K562 (cell line): ENCODE data around the gene SLC6A1. TPM values are rescaled to one million over a fixed set of nuclear protein-coding genes. Genes with fewer than 3 reads are reported as not detected.

ENCODE experiments used
- ATAC-seq: fragments of 200-7000 bp; cut with Tn5 transposase; 3 replicates; pipeline ENCODE4 v1.9.1; 2020; ENCODE audit warnings: moderate library complexity
- BruUV-seq: library from RNA; stranded (reverse); fragments of 400-500 nt; replicated peaks from 2 replicates; lab custom pipeline; 2021; lab: Mats Ljungman, UMichigan
- CTCF ChIA-PET: fragments of 300-600 bp; formaldehyde crosslinking; extraction: SDS; loops from one replicate; lab custom pipeline; 2021; ENCODE audit warnings: low intra/inter-chr PET ratio; lab: Yijun Ruan, JAX
- POLR2A ChIA-PET: fragments of 300-600, 350-650 bp; sonication (Branson Sonifier 250); formaldehyde crosslinking; extraction: SDS; loops from one replicate; lab custom pipeline; 2021; ENCODE audit warnings: antibody characterized with exemption, inconsistent platforms; lab: Yijun Ruan, JAX
- DNase-seq, 4 experiments: peaks; one replicate each; pipeline versions ENCODE4 v3.0.0 to v3.0.0-alpha.2; 2011 to 2018; ENCODE audit warnings: low spot score in 3 of 4, mixed read lengths in 3 of 4; ENCODE audit errors: extremely low read depth in 1 of 4
- FAIRE-seq: peaks from 2 replicates; lab custom pipeline; 2011; peaks lifted over from hg19 to GRCh38; lab: Jason Lieb, UNC
- H2AFZ ChIP-seq: 2 replicates; pipeline ENCODE4 v1.6.0; 2011; ENCODE audit warnings: low read depth, low read length, control low read depth, inconsistent platforms
- H3K27ac ChIP-seq: fragments of 200-600 bp; 3 replicates; pipeline ENCODE4 v1.8.0; 2011; ENCODE audit warnings: low read depth, mild to moderate bottlenecking, control low read depth, inconsistent platforms, low read length, moderate library complexity, mixed read lengths; ENCODE audit errors: extremely low read depth
- H3K27me3 ChIP-seq, 2 experiments: fragments of 300-600 bp in 1 of 2; 2 replicates in 1 of 2; 3 replicates in 1 of 2; pipeline versions ENCODE4 v1.6.0 to v1.8.0; 2011; ENCODE audit warnings: inconsistent platforms in 2 of 2, low read length in 2 of 2, mild to moderate bottlenecking in 1 of 2, mixed read lengths in 1 of 2, moderate library complexity in 1 of 2; ENCODE audit not compliant: control insufficient read depth in 2 of 2, insufficient read depth in 2 of 2
- H3K36me3 ChIP-seq: fragments of 300-600 bp; 3 replicates; pipeline ENCODE4 v1.8.0; 2011; ENCODE audit warnings: mild to moderate bottlenecking, low read length, inconsistent platforms; ENCODE audit not compliant: control insufficient read depth, insufficient read depth
- H3K4me1 ChIP-seq, 2 experiments: fragments of 200-600 bp in 1 of 2; replicated peaks in 1 of 2; 2 replicates in 1 of 2; 3 replicates in 1 of 2; pipeline versions ENCODE4 v1.5.1 to v1.8.0; 2011; ENCODE audit warnings: inconsistent platforms in 2 of 2, low read length in 2 of 2, mild to moderate bottlenecking in 1 of 2, mixed read lengths in 1 of 2, moderate library complexity in 1 of 2; ENCODE audit not compliant: control insufficient read depth in 2 of 2, insufficient read depth in 2 of 2
- H3K4me2 ChIP-seq: 2 replicates; pipeline ENCODE4 v1.6.1; 2011; ENCODE audit warnings: low read length, control low read depth, inconsistent platforms, mixed read lengths; ENCODE audit not compliant: insufficient read depth
- H3K4me3 ChIP-seq: fragments of 200-600 bp; sonication (generic), shearing (Covaris generic); 2 replicates; pipeline ENCODE4 v1.5.1; 2016; ENCODE audit warnings: control low read depth, inconsistent platforms
- H3K79me2 ChIP-seq: fragments of 200-600 bp; 3 replicates; pipeline ENCODE4 v1.8.0; 2011; ENCODE audit warnings: low read length, inconsistent platforms; ENCODE audit not compliant: control insufficient read depth, insufficient read depth
- H3K9ac ChIP-seq, 2 experiments: 2 replicates each; pipeline versions ENCODE4 v1.6.0 to v1.6.1; 2011; ENCODE audit warnings: low read depth in 2 of 2, low read length in 2 of 2, control low read depth in 1 of 2, inconsistent platforms in 1 of 2, mild to moderate bottlenecking in 1 of 2, mixed read lengths in 1 of 2; ENCODE audit not compliant: insufficient read depth in 1 of 2
- H3K9me1 ChIP-seq: one replicate; pipeline ENCODE4 v1.6.0; 2011; ENCODE audit warnings: inconsistent platforms, mild to moderate bottlenecking, low read length, moderate library complexity; ENCODE audit not compliant: control insufficient read depth, insufficient read depth
- H3K9me3 ChIP-seq: replicated peaks from 2 replicates; pipeline ENCODE4 v1.5.1; 2011; ENCODE audit warnings: low read depth, low read length, inconsistent platforms; ENCODE audit not compliant: control insufficient read depth, insufficient read depth
- H4K20me1 ChIP-seq: replicated peaks from 2 replicates; pipeline ENCODE4 v1.6.1; 2011; ENCODE audit warnings: low read length, inconsistent platforms, mixed read lengths; ENCODE audit not compliant: control insufficient read depth, insufficient read depth
- MTA2 ChIP-seq: fragments of 450-650 bp; IDR thresholded peaks from 2 replicates; pipeline ENCODE4 v1.6.1; 2016; ENCODE audit warnings: low read depth
- RFX1 ChIP-seq: fragments of 450-650 bp; IDR thresholded peaks from 2 replicates; pipeline ENCODE4 v1.6.1; 2016; ENCODE audit warnings: mild to moderate bottlenecking, moderate library complexity
- SRSF3 ChIP-seq: fragments of 200-400 bp; formaldehyde crosslinking; IDR thresholded peaks from 2 replicates; pipeline ENCODE4 v1.6.1; 2016; ENCODE audit warnings: mild to moderate bottlenecking, low read length, moderate library complexity; ENCODE audit not compliant: insufficient read depth
- ZNF778 ChIP-seq: fragments of 450-650 bp; formaldehyde crosslinking; IDR thresholded peaks from 2 replicates; pipeline ENCODE4 v1.4.0; 2020; ENCODE audit warnings: mild to moderate bottlenecking, moderate library complexity
- WGBS: fragments of 100-300 bp; shearing (Covaris generic); methylation state at CpG from one replicate; pipeline ENCODE4 v1.1.6; 2016; ENCODE audit warnings: low coverage, mixed read lengths; ENCODE audit not compliant: insufficient coverage; ENCODE audit errors: missing lambda C conversion rate; 5-methylcytosine and 5-hydroxymethylcytosine counted together
- in situ Hi-C: fragments of 300-500 bp; cut with MboI; formaldehyde crosslinking; loops from 4 replicates; pipeline ENCODE4 v1.15.0; 2018; ENCODE audit warnings: inconsistent platforms, mixed read lengths
- intact Hi-C: fragments of 100-400 bp; cut with micrococcal nuclease; formaldehyde crosslinking; loops from 2 replicates; pipeline ENCODE4 v1.14.2; 2022
- polyA plus RNA-seq, 8 experiments: library from polyadenylated mRNA; depleted of rRNA in 4 of 8; stranded (reverse) in 5 of 8; unstranded in 3 of 8; fragments of >200 nt; fragmentation: Nextera tagmentation in 2 of 8; fragmentation: Illumina TruSeq in 1 of 8; extraction: Ambion mirVana in 2 of 8; extraction: Trizol in 1 of 8; gene quantifications; 2 replicates each; pipeline versions ENCODE4 v1.2.1 to v1.2.3, GENCODE V29; 2011 to 2014; ENCODE audit warnings: inconsistent platforms in 1 of 8, missing spikeins in 1 of 8
- total RNA-seq, 7 experiments: library from RNA; depleted of rRNA in 6 of 7; stranded (reverse); fragments of >200 nt in 6 of 7; fragmentation: Illumina TruSeq in 2 of 7; extraction: Trizol in 2 of 7; gene quantifications; 2 replicates each; pipeline versions ENCODE4 v1.2.1 to v1.2.3, GENCODE V29; 2011 to 2021; ENCODE audit warnings: low replicate concordance in 1 of 7

Gene SLC6A1
- total and polyA plus RNA-seq, 9 of the 15 experiments (the other 6 are each of a cell fraction or from before 2014, with no cell fraction given), result not detected

- no peak for TF ChIP-seq ZNF778 (CRISPR knock-in tag)
Observed at GRCh38 chr3:10986592-10986991, 6.0 kb upstream of the SLC6A1 start (continued).

- Histone ChIP-seq H3K4me1 (peaks cover 0 to 5% of the 10 kb centered on the region in 2 experiments; a peak in 1 of 5 replicates), H3K4me3 (no peak overlapping the region), H3K27me3 (peaks cover 7 to 18% of the 10 kb centered on the region in 2 experiments; a peak in 3 of 5 replicates), H3K9ac (no peak overlapping the region), H3K27ac (no peak overlapping the region), H3K9me1 (no peaks in the 10 kb centered on the region), H3K4me2 (no peak overlapping the region), H3K9me3 (no peaks in the 10 kb centered on the region), H2AFZ (no peak overlapping the region), H4K20me1 (peaks cover 23% of the 10 kb centered on the region; the same call in 1 of the 2 replicates), H3K36me3 (no peaks in the 10 kb centered on the region), H3K79me2 (no peaks in the 10 kb centered on the region)
- no TSS peak for BruUV-seq
- in situ Hi-C loops (no loop called here), intact Hi-C loops (loop anchor here (10.0 kb wide), 1 partner anchor 233 kb away; no protein-coding TSS in a partner anchor)
- ChIA-PET POLR2A (interaction anchor here (0.7 to 0.8 kb wide), 2 partner anchors 9 to 26 kb away, joined by 3 read pairs; no protein-coding TSS in a partner anchor), CTCF (no interaction called here)
- 0% methylated on average over 9 of the region's 9 CpGs for WGBS
- ATAC-seq, result no peak
- no peak for FAIRE-seq
- no peak for TF ChIP-seq SRSF3
- TF ChIP-seq RFX1, result peak; percentile 43
- TF ChIP-seq MTA2, result no peak
- no peak for DNase-seq
Observed at GRCh38 chr3:10988001-10988665, 4.4 kb upstream of the SLC6A1 start.
